Hematopoietic multipotent progenitor cell treated with erythropoietin and hydrocortisone succinate and interleukin-3 and kit ligand, for 15 days (in vitro differentiated cells): ENCODE data around the gene CDSN.
A peak's percentile ranks its signal among the peaks of the same experiment; 100 is the strongest.
"Not testable (repeated sequence)": the region's sequence is repeated elsewhere in the genome, so short reads cannot be mapped to it uniquely, and the experiment has no call there.

ENCODE experiments used
- DNase-seq: peaks from one replicate; pipeline ENCODE4 v3.0.0-alpha.2; 2015; ENCODE audit warnings: low spot score

The CDSN gene, protein sequence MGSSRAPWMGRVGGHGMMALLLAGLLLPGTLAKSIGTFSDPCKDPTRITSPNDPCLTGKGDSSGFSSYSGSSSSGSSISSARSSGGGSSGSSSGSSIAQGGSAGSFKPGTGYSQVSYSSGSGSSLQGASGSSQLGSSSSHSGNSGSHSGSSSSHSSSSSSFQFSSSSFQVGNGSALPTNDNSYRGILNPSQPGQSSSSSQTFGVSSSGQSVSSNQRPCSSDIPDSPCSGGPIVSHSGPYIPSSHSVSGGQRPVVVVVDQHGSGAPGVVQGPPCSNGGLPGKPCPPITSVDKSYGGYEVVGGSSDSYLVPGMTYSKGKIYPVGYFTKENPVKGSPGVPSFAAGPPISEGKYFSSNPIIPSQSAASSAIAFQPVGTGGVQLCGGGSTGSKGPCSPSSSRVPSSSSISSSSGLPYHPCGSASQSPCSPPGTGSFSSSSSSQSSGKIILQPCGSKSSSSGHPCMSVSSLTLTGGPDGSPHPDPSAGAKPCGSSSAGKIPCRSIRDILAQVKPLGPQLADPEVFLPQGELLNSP

DNA sequence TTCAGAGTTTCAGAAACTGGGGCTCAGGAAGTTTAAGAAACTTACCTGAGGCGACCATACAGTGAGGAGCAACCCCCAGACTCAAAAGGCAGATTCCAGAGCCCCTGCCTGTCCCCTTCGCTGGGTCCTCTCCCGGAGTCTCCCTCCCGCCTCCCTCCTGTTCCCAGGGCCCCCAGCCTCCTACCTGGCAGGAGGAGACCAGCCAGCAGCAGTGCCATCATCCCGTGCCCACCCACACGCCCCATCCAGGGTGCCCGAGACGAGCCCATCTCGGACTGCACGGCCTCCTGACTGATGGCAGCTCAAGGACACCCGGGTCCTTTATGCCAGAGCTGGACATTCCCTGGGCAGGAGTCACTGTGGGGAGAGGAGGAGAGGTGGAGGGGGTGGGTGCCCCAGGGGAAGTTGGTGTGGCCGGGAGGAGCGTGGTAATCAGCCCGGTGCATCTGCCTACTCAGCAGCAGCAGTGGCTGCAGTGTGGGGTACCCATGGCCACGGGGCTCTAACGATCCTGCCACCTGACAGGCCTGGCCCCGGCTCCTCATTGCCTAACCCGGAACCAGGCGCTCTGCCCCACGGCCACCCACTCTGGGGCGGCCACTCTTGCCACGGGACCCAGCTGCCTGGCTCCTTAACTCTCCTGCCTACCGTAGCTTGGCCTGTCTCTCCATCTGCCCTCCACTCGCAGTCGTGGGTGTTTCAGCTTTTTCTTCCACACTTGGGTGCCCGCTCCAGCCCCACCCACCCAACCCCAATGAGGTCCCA lies at the start of gene CDSN:
Gene CDSN (minus strand): TSS at position 296 of the 765 bp plus-strand sequence. CDS start 27 bp downstream, at position 269.
- DNase-seq: no peak

DNA sequence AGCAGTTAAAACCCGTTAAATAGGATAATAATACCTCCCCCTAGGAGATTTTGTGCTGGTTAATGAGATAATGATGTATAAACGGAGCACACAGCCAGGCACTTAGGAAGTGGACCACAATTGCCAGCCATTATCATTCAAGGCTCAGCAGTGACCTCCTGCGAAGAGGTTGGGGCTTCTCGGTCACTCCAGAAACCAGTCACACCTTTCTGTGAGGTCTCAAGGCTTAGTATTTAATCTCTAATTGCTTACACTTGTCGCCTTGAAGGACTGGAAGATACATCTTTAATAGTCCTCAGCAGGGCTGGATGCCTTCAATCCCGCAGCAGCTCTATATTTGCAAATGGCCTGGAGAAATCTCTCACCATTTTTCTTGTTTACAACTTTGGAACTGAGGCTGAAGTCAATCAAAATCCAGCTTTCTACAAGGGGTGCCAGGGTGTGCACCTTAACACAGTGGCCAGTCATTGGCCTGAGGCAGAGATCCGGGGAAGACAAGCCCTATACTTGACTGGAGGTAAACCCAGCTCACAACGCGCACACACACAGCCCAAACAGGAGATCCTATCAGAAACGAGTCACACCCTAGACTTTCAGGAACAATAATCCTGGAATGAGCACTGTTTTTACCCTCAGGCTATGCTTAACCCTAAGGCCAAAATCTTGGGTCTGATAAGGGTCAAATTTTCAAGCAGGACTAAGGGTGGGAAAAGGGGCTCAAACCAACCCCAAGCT lies 49.0 kb upstream of the CDSN start:
- DNase-seq: no peak

DNA sequence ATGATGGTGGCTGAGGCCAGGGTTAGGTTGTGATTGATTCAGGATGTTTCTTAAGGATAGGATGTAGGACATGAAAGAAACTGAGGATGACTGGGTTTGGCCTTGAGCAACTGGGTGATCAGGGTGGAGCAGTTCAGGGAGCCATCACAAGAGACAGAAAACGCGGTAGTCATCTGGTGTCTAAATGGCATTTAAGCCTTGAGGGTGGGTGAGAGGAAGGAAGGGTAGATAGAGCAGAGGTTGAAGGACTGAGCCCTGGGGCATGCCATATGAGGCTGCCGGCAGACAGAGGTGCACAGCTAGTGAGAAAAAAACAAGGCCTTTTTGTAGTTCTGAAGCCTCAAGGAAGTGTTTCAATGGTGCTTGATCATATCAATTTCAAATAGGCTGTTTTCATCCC lies 48.4 kb upstream of the CDSN start:
- no peak for DNase-seq

DNA sequence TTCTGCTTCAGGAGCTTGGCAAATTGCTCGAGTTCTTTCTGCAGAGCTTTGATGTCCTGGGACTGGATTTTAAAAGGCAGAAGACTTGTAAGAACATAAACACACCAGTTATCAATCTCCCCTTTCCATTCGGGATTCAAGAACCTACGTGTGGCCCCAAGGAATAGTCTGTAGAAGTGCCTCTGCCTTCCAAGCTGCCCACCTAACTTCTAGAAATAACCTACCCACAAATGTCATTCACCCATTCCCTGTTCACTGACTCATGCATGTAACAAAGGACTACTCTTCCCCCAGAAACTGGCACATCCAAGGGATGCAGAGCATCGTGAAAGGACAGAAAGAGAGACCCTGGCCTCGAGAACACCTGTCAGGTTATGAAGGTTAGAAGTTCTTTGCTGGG lies 45.7 kb upstream of the CDSN start:
- DNase-seq: no peak

DNA sequence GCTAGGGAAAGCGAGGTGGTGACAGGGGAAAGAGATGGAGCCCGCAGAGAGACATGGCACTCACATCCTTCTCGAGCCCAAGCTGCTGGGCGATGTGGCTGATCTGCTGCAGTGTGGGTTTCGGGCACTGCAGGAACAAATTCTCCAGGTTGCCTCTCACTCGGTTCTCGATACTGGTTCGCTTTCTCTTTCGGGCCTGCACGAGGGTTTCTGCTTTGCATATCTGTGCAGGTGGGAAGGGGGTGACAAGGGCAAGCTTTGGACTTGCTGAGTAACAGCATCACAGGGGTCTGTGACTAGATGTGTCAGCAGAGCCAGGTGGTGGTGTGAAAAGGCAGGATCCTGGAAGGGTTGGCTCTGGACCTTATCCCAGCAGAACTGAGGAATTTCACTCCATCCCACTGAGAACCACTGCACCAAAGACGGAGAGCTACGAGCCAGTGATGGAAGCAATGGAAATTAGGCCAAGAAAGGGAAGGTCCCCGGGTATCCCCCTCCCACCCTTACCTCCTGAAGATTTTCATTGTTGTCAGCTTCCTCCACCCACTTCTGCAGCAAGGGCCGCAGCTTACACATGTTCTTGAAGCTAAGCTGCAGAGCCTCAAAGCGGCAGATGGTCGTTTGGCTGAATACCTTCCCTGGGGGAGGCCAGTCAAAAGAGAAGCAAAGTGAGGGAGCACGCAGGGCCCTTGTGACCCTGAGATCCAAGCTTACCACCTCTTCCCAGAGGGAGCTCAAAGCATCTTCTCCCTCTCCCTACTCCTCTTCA lies 45.0 kb upstream of the CDSN start:
- not testable (repeated sequence) for DNase-seq

DNA sequence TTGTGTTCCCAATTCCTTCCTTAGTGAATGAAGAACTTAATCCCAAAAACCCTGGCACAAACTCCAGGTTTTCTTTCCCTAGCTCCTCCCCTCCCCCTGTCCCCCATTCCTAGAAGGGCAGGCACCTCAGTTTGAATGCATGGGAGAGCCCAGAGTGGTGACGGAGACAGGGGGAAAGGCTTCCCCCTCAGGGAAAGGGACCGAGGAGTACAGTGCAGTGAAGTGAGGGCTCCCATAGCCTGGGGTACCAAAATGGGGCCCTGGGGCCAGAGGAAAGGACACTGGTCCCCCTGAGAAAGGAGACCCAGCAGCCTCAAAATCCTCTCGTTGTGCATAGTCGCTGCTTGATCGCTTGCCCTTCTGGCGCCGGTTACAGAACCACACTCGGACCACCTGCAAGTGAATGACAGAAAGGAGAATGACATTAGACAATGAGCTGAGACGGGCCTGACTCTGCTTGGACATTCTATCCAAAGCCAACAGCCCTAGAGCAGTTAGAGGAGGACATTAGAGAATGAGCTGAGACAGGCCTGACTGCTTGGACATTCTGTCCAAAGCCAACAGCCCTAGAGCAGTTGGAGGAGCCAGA lies 44.3 kb upstream of the CDSN start:
- DNase-seq: not testable (repeated sequence)

DNA sequence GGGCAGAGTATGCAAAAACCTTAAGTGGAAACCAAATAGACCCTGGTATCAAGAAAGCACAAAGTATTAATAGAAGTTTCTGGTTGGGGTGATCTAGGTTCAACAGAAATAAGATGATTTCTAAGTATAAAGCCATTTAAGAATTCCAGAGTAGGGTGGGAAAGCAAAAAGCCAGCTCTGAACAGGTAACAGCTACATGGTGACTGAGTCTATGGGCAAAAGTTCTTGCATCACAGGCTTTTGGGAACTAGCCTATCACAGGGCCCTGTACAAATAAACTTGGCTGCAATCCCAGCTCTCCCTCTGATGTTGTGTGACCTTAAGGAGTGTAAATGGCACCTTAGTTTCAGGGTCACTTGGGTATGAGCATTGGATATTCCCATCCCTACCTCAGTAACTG lies 43.7 kb upstream of the CDSN start:
- peak; percentile 21 for DNase-seq

DNA sequence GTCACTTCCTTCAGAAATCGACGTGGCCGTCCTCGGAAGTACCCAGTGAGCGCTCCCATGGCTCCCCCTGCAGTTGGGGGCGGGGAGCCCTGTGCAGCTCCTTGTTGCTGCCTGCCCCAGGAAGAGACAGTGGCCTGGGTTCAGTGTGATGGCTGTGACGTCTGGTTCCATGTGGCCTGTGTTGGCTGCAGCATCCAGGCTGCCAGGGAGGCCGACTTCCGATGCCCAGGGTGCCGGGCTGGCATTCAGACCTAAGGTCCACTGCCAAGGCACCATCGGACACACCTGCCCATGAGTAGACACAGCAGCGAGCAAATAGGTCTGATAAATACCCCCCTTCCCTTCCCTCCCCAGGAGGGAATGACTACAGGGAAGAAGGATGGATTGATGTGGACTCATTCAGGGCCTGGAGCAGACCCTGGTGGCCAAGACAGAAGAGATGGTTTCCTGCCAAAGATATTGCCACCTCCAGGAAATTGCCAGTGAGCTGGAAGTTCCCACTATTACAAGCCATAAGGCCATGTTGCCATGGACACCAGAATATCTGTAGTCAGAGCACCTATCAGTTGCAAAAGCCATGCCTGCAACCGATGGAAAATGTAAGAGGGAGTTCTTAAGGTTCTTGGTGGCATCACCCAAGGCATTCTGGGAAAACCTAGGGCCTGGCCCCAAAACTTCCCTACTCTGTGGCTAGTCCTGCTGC lies 42.4 kb upstream of the CDSN start:
- DNase-seq: no peak

DNA sequence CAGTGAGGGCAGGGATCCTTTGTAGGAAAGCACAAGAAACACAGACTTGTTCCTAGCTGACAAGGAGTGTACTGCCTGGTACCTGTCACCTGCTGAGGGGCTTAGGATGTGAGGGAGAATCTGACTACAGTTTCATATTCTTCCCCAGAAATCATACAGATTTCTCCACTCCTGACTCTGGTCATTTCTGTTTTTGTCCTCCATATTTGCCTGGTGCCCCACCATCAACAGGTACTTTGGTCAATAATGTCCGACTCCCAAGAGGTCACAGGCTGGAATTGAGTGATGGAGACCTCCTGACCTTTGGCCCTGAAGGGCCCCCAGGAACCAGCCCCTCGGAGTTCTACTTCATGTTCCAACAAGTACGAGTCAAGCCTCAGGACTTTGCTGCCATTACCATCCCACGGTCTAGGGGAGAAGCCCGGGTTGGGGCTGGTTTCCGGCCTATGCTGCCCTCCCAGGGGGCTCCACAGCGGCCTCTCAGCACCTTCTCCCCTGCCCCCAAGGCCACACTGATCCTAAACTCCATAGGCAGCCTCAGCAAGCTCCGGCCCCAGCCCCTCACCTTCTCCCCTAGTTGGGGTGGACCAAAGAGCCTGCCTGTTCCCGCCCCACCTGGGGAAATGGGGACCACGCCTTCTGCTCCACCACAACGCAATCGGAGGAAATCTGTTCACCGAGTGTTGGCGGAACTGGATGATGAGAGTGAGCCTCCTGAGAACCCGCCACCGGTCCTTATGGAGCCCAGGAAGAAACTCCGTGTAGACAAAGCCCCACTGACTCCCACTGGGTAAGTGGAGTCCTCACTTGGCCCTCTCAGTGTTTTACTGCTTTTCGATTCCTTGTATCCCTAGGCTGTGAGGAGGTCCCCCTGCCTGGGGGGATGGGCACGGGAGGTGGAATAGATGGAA lies 41.2 kb upstream of the CDSN start:
- no peak for DNase-seq

DNA sequence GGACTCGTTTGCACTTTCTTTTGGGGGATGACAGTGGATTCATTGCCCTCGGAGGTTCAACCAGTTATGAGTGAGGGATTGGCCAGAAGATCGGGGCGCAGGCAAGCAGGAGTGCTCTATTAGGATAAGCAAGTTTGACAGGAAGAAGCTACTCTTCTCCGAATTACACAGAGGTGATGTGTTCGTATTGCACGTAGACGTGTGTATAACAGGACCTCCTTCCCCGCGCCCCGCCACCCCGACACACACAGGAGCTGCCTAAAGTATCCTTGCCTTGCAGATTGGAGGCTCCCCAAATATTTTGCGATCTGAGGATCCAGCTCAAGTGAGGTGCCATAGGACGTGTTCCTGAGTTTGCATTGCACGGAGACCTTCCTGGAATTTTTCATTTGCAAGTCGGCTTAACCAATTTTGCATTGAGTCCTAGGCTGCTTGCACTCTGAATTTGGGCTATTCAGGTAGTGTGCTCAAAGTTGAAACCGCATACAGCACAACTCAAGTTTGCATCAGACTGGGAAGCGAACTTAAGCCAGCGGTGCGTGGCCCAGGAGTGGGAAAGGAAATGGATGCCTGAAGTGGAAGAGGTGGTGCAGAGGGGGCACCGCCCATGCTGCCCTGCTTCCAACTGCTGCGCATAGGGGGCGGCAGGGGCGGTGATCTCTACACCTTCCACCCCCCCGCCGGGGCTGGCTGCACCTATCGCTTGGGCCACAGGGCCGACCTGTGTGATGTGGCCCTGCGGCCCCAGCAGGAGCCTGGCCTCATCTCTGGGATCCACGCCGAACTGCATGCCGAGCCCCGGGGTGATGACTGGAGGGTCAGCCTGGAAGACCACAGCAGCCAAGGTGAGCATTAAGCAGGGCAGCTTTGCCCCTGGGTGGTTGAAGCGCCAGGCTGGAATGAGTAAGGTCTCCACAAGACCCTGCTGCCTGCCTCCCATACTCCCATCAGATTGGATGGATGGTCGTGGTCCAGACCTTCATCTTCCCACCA lies 38.9 kb upstream of the CDSN start:
- peak; percentile 32 for DNase-seq

DNA sequence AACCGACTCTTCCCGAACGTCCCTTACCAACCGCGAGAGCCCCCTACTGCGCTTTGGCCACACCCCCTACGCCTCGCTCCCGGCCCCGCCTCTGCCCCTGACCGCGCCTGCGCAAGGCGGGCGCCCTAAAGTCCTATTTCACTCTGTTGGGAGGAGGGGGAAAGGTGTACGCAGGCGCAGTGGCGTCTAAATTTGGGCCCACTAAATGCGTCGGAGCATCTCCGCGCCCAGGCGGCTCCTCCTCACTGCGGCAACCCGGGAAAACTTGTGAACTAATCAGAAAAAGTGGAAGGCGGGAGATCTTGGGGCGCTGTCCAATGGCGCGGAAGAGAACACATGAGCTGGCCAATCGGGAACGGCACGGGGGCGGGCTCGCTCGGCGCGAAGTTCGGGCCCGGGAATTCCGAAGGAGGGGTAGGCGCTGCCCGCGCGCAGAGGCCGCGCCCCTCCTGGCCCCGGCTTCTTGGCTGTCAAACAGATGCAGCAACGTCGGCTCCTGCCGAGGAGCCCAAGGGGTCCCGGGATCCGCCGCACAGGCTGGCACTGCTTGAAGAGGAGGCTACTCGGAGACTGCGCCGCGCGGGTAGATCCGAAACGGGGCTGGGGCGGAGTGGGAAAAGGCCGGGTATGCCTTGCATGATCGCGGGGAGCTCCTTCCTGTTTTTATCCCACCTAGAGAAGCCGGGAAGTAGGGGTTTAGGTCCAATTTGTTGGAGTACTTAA lies 38.1 kb upstream of the CDSN start, which contains the start of gene TCF19:
Gene TCF19 (plus strand): TSS at position 450 of the 723 bp plus-strand sequence. CDS start 881 bp downstream, outside the sequence.
- DNase-seq: peak; percentile 98

DNA sequence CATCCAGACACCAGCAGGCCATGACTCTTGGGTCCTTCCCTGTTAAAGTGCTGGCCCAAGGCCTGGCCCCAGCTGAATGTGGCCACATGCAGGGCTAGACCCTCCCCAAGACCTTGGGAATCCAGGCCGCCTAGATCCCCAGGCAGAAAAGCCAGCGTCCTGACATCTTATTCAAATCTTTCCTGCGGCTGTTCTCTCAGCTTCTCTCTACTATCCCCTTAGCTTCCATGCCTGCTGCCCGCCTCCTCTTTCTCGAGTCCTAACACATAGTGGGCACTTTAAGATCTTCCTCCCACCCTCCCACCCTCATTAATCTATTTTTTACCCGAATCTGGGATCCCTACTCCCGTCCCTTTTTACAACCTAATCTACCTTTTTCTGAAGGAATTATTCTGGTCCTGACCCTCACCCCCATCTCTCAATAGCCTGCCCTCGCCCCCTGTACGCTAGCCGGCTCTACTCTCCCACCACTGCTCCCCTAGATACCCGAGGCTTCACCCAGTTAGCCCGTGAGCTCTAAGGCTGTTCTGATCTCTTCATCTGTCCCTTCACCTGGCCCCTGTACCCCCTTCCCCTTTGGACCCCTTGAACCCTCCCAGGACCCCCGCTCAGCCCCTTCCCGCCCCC lies 37.4 kb upstream of the CDSN start, which contains the start of gene CCHCR1:
Gene CCHCR1 (minus strand): TSS at position 290 of the 627 bp plus-strand sequence. CDS start 202 bp downstream, at position 88.
- DNase-seq: no peak

DNA sequence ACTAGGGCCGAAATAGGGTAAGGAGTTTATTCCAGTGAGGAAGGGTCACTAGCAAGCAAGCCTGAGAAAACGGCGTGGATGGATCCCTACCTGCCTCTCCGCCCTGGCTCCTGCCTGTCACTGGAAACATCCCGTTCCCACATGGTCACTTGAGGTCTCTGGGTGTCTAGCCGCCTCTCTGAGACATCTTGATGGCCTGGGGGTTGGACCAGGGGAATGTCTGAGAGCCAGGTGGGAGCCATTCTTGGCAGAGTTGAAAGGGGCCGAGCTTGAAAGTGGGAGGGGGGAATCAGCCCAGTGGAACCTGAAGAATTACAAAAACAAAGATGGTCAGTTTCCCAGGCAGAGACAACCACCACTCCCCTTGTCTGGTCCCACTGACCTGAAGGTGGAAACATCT lies 36.4 kb upstream of the CDSN start:
- DNase-seq: no peak

DNA sequence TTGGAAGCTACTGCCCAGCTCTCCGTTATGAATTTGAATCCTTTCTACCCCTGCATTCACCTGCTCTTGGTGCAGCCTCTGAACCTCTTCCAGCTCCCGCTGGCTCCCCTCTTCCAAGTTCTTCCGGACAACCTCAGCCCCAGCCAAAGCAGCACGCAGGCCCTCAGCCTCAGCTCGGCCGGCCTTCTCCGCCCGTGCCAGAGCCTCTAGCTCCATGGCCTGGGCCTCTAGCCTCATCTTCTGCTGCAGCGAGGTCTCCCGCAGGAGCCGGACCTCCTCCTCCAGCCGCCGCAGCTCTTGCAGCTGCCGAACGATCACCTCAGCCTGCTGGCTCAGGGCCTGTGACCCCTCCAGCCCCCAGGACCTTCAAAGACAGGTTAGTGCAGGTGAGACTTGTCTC lies 34.2 kb upstream of the CDSN start:
- DNase-seq: no peak

DNA sequence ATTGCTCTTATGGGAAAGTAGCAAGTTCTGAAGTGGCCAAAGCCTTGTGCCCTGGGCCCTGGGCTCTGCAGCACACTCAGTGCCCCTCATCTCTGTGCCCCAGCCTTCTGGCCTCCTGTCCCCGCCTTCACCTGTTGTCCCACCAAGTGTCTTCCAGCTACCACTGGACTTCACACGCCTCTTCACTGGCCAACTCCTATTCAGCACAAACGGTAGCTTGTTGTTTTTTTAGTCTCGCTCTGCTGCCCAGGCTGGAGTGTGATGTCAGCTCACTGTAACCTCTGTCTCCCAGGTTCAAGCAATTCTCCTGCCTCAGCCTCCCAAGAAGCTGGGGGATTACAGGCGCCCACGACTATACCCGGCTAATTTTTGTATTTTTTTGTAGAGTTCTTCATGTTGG lies 32.5 kb upstream of the CDSN start:
- DNase-seq: no peak

DNA sequence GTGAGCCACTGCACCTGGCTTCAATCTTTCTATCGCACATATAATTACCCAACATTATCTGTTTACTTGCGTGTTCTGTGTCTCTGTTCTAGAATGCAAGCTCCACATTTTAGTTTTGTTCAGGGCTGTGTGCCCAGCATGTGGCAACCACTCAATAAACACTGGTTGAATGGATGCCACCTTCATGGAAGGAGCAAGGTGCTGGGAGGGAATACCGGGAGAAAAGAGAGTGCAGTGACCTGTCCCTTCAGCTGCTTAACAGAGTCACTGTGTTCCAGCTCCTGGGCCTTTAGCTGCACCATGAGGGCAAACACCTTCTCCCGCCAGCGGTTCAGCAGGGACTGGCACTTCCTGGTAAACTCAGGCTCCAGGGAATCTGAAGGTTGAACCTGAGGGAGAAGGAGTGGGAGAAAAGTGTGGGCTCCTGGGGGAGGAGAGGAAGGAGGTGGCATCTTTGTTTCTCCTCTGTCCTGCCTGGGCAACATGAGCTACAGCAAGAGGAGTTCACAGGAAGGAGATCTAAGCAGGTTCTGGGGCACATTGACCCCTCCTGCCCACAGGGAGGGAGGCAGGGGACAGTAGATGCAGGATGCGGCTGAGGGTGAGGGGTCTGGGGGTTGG lies 29.7 kb upstream of the CDSN start:
- DNase-seq: no peak
